Prostate gland (tissue), 2 donors: ENCODE data around the gene CFAP92.

Experiments used
- CTCF ChIP-seq, 4 experiments: fragments of 200-600 bp in 2 of 4; fragments of 450-650 bp in 2 of 4; sonication (generic) in 2 of 4; IDR thresholded peaks; 1 replicate in 3 of 4; 2 replicates in 1 of 4; pipeline ENCODE4 v1.5.1; 2016 to 2019; ENCODE audit warnings: antibody characterized with exemption in 4 of 4, mild to moderate bottlenecking in 2 of 4, moderate library complexity in 2 of 4
- POLR2A ChIP-seq: fragments of 450-650 bp; IDR thresholded peaks from one replicate; pipeline ENCODE4 v1.6.1; 2016; ENCODE audit warnings: antibody characterized with exemption, mild to moderate bottlenecking
- POLR2AphosphoS5 ChIP-seq: sonication (generic); formaldehyde crosslinking; IDR thresholded peaks from one replicate; pipeline ENCODE4 v1.6.1; 2017; ENCODE audit warnings: antibody characterized with exemption

- TF ChIP-seq CTCF (IDR thresholded peaks at IDR 0.05): no peak
- no peak for TF ChIP-seq POLR2A
- TF ChIP-seq POLR2AphosphoS5: no peak
Measured at GRCh38 chr3:129000742-129001100, 6.8 kb upstream of the CFAP92 start.
